Measurements from ENCODE around the gene PADI3.
A peak's percentile ranks its signal among the peaks of the same experiment; 100 is the strongest.

Gene PADI3

GRCh38 chr1:17213148-17213781 lies 35.6 kb upstream of the PADI3 start:
- TF ChIP-seq MAX (IDR thresholded peaks at IDR 0.05) (peak; percentile 87), REST (IDR thresholded peaks at IDR 0.05; ENCODE audit: low read depth) (no peak), USF1 (IDR thresholded peaks at IDR 0.05) (no peak), EGR1 (IDR thresholded peaks at IDR 0.05) (no peak), ZBTB7A (IDR thresholded peaks at IDR 0.05; ENCODE audit: low read depth) (no peak), CEBPB (IDR thresholded peaks at IDR 0.05) (no peak)

- no peak for TF ChIP-seq TAF1 (IDR thresholded peaks at IDR 0.05; ENCODE audit: low read depth)
- no peak for TF ChIP-seq MAX (IDR thresholded peaks at IDR 0.05)
Measured at GRCh38 chr1:17213782-17214148, 35.1 kb upstream of the PADI3 start.

- TF ChIP-seq FOXM1 (IDR thresholded peaks at IDR 0.05; ENCODE audit: borderline replicate concordance, low read depth) (no peak), TCF12 (IDR thresholded peaks at IDR 0.05; ENCODE audit: low read depth) (0 out of 2 replicates have a peak, but pooled peaks have one; percentile 31)
Measured at GRCh38 chr1:17214876-17215544, 33.9 kb upstream of the PADI3 start.

- no peak for TF ChIP-seq NFIC (IDR thresholded peaks at IDR 0.05)
- no peak for TF ChIP-seq CREB1 (IDR thresholded peaks at IDR 0.05; ENCODE audit: low read depth)
- no peak for TF ChIP-seq MAX (IDR thresholded peaks at IDR 0.05)
- TF ChIP-seq FOXM1 (IDR thresholded peaks at IDR 0.05; ENCODE audit: borderline replicate concordance, low read depth) = no peak
- no peak for TF ChIP-seq CEBPB (IDR thresholded peaks at IDR 0.05)
- TF ChIP-seq USF1 (IDR thresholded peaks at IDR 0.05) = no peak
- no peak for TF ChIP-seq EP300 (IDR thresholded peaks at IDR 0.05; ENCODE audit: borderline replicate concordance)
- no peak for TF ChIP-seq TEAD4 (IDR thresholded peaks at IDR 0.05)
- TF ChIP-seq YY1 (IDR thresholded peaks at IDR 0.05; ENCODE audit: low read depth) = no peak
- TF ChIP-seq EGR1 (IDR thresholded peaks at IDR 0.05) = no peak
Measured at GRCh38 chr1:17215545-17215890, 33.4 kb upstream of the PADI3 start.

DNA sequence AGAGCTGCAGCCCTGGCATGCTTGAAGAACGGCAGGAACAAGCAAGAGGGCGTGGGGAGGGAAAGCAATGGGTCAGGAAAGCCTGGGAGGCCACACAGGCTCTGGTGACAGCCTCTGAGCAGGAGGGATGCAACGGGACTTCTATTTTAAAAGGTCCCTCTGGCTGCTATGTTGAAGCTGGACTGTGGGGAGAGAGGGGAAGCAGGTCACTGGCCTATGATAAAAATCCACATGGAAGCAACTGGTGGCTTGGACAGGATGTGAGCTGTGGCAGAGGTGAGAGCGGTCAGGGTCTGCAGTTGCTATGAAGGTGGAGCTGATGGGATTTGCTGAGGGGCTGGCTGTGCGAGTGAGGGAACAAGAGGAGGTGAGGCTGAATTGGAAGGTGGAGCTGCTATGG lies 32.8 kb upstream of the PADI3 start:
- no peak for TF ChIP-seq USF1 (IDR thresholded peaks at IDR 0.05)
- no peak for TF ChIP-seq CREB1 (IDR thresholded peaks at IDR 0.05; ENCODE audit: low read depth)
- no peak for TF ChIP-seq MAX (IDR thresholded peaks at IDR 0.05)
- TF ChIP-seq ZBTB7A (IDR thresholded peaks at IDR 0.05; ENCODE audit: low read depth) = no peak
- TF ChIP-seq EGR1 (IDR thresholded peaks at IDR 0.05) = no peak
- TF ChIP-seq RAD21 (IDR thresholded peaks at IDR 0.05; ENCODE audit: low read depth) = no peak
- no peak for TF ChIP-seq REST (IDR thresholded peaks at IDR 0.05; ENCODE audit: low read depth)
- TF ChIP-seq TEAD4 (IDR thresholded peaks at IDR 0.05) = no peak
- no peak for TF ChIP-seq TCF12 (IDR thresholded peaks at IDR 0.05; ENCODE audit: low read depth)
- no peak for TF ChIP-seq EP300 (IDR thresholded peaks at IDR 0.05; ENCODE audit: borderline replicate concordance)

- TF ChIP-seq USF1 (IDR thresholded peaks at IDR 0.05) (no peak), CREB1 (IDR thresholded peaks at IDR 0.05; ENCODE audit: low read depth) (no peak), RAD21 (IDR thresholded peaks at IDR 0.05; ENCODE audit: low read depth) (no peak), MAX (IDR thresholded peaks at IDR 0.05) (no peak), TCF12 (IDR thresholded peaks at IDR 0.05; ENCODE audit: low read depth) (no peak), CEBPB (IDR thresholded peaks at IDR 0.05) (no peak), YY1 (IDR thresholded peaks at IDR 0.05; ENCODE audit: low read depth) (no peak)
Measured at GRCh38 chr1:17217607-17218006, 31.3 kb upstream of the PADI3 start.
